Measurements from ENCODE around the gene MRPL28.
"Not testable (repeated sequence)": the region's sequence is repeated elsewhere in the genome, so short reads cannot be mapped to it uniquely, and the experiment has no call there.

The MRPL28 gene

GRCh38 chr16:379961-380761 lies 9.8 kb upstream of the MRPL28 start:
- Mint-ChIP-seq H3K27ac (no peak overlapping the region), H3K4me3 (peak overlapping the region; percentile 73), H3K9me3 (no peaks in the 10 kb centered on the region), H3K36me3 (ENCODE audit: low read depth) (no peaks in the 10 kb centered on the region), H3K4me1 (peaks cover 26% of the 10 kb centered on the region), H3K27me3 (no peaks in the 10 kb centered on the region)
- no peak for DNase-seq
- no peak for ATAC-seq

GRCh38 chr16:379183-379960 lies 9.0 kb upstream of the MRPL28 start:
- Mint-ChIP-seq H3K36me3 (ENCODE audit: low read depth) (no peaks in the 10 kb centered on the region), H3K4me3 (no peak overlapping the region), H3K27me3 (no peaks in the 10 kb centered on the region), H3K9me3 (no peaks in the 10 kb centered on the region), H3K4me1 (peaks cover 26% of the 10 kb centered on the region), H3K27ac (no peak overlapping the region)
- DNase-seq (no peak), ATAC-seq (no peak)

- Mint-ChIP-seq H3K27me3 (no peaks in the 10 kb centered on the region), H3K9me3 (no peaks in the 10 kb centered on the region), H3K4me1 (peaks cover 22% of the 10 kb centered on the region), H3K27ac (no peak overlapping the region), H3K36me3 (ENCODE audit: low read depth) (no peaks in the 10 kb centered on the region), H3K4me3 (no peak overlapping the region)
- ATAC-seq = no peak
- DNase-seq = no peak
Measured at GRCh38 chr16:378821-379182, 8.5 kb upstream of the MRPL28 start.

GRCh38 chr16:378113-378820 lies 7.9 kb upstream of the MRPL28 start:
- H3K27ac Mint-ChIP-seq, H3K4me3 Mint-ChIP-seq: not testable (repeated sequence)

GRCh38 chr16:377419-377951 lies 7.1 kb upstream of the MRPL28 start:
- H3K4me1 Mint-ChIP-seq = peaks cover 10% of the 10 kb centered on the region
- DNase-seq = no peak
- ATAC-seq = no peak
- no peaks in the 10 kb centered on the region for H3K36me3 Mint-ChIP-seq (ENCODE audit: low read depth)
- no peaks in the 10 kb centered on the region for H3K9me3 Mint-ChIP-seq
- H3K4me3 Mint-ChIP-seq = no peak overlapping the region
- H3K27me3 Mint-ChIP-seq = no peaks in the 10 kb centered on the region
- no peak overlapping the region for H3K27ac Mint-ChIP-seq

More at GRCh38 chr16:378113-378820, 7.9 kb upstream of the MRPL28 start:
- H3K27me3 Mint-ChIP-seq; H3K9me3 Mint-ChIP-seq; DNase-seq; H3K36me3 Mint-ChIP-seq (ENCODE audit: low read depth); ATAC-seq: not testable (repeated sequence)
- peaks cover 18% of the 10 kb centered on the region for H3K4me1 Mint-ChIP-seq

GRCh38 chr16:376817-377418 lies 6.6 kb upstream of the MRPL28 start:
- Mint-ChIP-seq H3K4me1 (peaks cover 9% of the 10 kb centered on the region), H3K9me3 (no peaks in the 10 kb centered on the region), H3K36me3 (ENCODE audit: low read depth) (no peaks in the 10 kb centered on the region), H3K27me3 (no peaks in the 10 kb centered on the region), H3K27ac (no peak overlapping the region), H3K4me3 (no peak overlapping the region)
- ATAC-seq (no peak), DNase-seq (no peak)

- Mint-ChIP-seq H3K27me3 (no peaks in the 10 kb centered on the region), H3K36me3 (ENCODE audit: low read depth) (no peaks in the 10 kb centered on the region), H3K27ac (no peak overlapping the region), H3K4me1 (peaks cover 11% of the 10 kb centered on the region), H3K9me3 (no peaks in the 10 kb centered on the region), H3K4me3 (no peak overlapping the region)
- ATAC-seq (no peak), DNase-seq (no peak)
Measured at GRCh38 chr16:375927-376816, 5.8 kb upstream of the MRPL28 start.

GRCh38 chr16:375212-375611 lies 4.9 kb upstream of the MRPL28 start:
- no peak overlapping the region for H3K4me3 Mint-ChIP-seq
- H3K27me3 Mint-ChIP-seq = no peaks in the 10 kb centered on the region
- H3K36me3 Mint-ChIP-seq (ENCODE audit: low read depth) = no peaks in the 10 kb centered on the region
- no peak overlapping the region for H3K27ac Mint-ChIP-seq
- no peak for DNase-seq
- H3K4me1 Mint-ChIP-seq = peaks cover 15% of the 10 kb centered on the region
- no peak for ATAC-seq
- H3K9me3 Mint-ChIP-seq = no peaks in the 10 kb centered on the region

GRCh38 chr16:374616-374926 lies 4.2 kb upstream of the MRPL28 start:
- H3K4me3 Mint-ChIP-seq = no peak overlapping the region
- peaks cover 12% of the 10 kb centered on the region for H3K4me1 Mint-ChIP-seq
- DNase-seq (no peak), ATAC-seq (no peak)
- H3K36me3 Mint-ChIP-seq (ENCODE audit: low read depth) = no peaks in the 10 kb centered on the region
- no peak overlapping the region for H3K27ac Mint-ChIP-seq
- no peaks in the 10 kb centered on the region for H3K27me3 Mint-ChIP-seq
- H3K9me3 Mint-ChIP-seq = no peaks in the 10 kb centered on the region

- ATAC-seq (no peak), DNase-seq (no peak)
- peaks cover 1% of the 10 kb centered on the region for H3K36me3 Mint-ChIP-seq (ENCODE audit: low read depth)
- no peak overlapping the region for H3K4me3 Mint-ChIP-seq
- no peaks in the 10 kb centered on the region for H3K27me3 Mint-ChIP-seq
- no peaks in the 10 kb centered on the region for H3K9me3 Mint-ChIP-seq
- H3K4me1 Mint-ChIP-seq = peaks cover 12% of the 10 kb centered on the region
- no peak overlapping the region for H3K27ac Mint-ChIP-seq
Measured at GRCh38 chr16:373848-374615, 3.7 kb upstream of the MRPL28 start.

GRCh38 chr16:373020-373598 lies 2.8 kb upstream of the MRPL28 start:
- Mint-ChIP-seq H3K4me1 (peaks cover 12% of the 10 kb centered on the region), H3K36me3 (ENCODE audit: low read depth) (peaks cover 4% of the 10 kb centered on the region), H3K27me3 (no peaks in the 10 kb centered on the region), H3K27ac (no peak overlapping the region), H3K9me3 (no peaks in the 10 kb centered on the region), H3K4me3 (no peak overlapping the region)
- no peak for DNase-seq
- no peak for ATAC-seq

GRCh38 chr16:372302-372983 lies 2.1 kb upstream of the MRPL28 start:
- Mint-ChIP-seq H3K4me1 (peaks cover 12% of the 10 kb centered on the region), H3K9me3 (no peaks in the 10 kb centered on the region), H3K36me3 (ENCODE audit: low read depth) (peaks cover 4% of the 10 kb centered on the region), H3K27me3 (no peaks in the 10 kb centered on the region), H3K27ac (no peak overlapping the region), H3K4me3 (no peak overlapping the region)
- ATAC-seq (no peak), DNase-seq (no peak)

Measured in activated naive CD8-positive, alpha-beta T cell treated with anti-CD3 and anti-CD28 coated beads, Interleukin-2, amount 50 U/mL, for 24 hours (primary cell).